GM12878 (cell line): ENCODE data around the gene FAM124B.

ENCODE experiments used
- ATF2 ChIP-seq: IDR thresholded peaks from 2 replicates; pipeline ENCODE4 v1.6.1; 2012; ENCODE audit warnings: low read length, inconsistent platforms
- ATF3 ChIP-seq: IDR thresholded peaks from 2 replicates; pipeline ENCODE4 v1.6.1; 2011; ENCODE audit warnings: low read depth, mild to moderate bottlenecking, low read length, moderate library complexity, borderline replicate concordance; ENCODE audit errors: extremely low read depth
- CEBPB ChIP-seq, 2 experiments: fragments of 150-350 bp in 1 of 2; IDR thresholded peaks; 2 replicates each; pipeline ENCODE4 v1.6.1; 2012 to 2014; ENCODE audit warnings: low read depth in 2 of 2, low read length in 2 of 2, borderline replicate concordance in 1 of 2, inconsistent platforms in 1 of 2
- EZH2 ChIP-seq: IDR thresholded peaks from 2 replicates; pipeline ENCODE4 v1.6.1; 2012; ENCODE audit warnings: low read depth, mild to moderate bottlenecking, control low read depth, inconsistent platforms, low read length, borderline replicate concordance; ENCODE audit not compliant: control insufficient read depth
- NFIC ChIP-seq: IDR thresholded peaks from 2 replicates; pipeline ENCODE4 v1.6.1; 2012; ENCODE audit warnings: low read depth, mild to moderate bottlenecking, inconsistent platforms, low read length, moderate library complexity
- NR2F1 ChIP-seq: fragments of 450-650 bp; conservative IDR thresholded peaks from 2 replicates; pipeline ENCODE4 v1.6.1; 2017; ENCODE audit warnings: mild to moderate bottlenecking
- POLR2A ChIP-seq: IDR thresholded peaks from 2 replicates; pipeline ENCODE4 v1.6.1; 2011; ENCODE audit warnings: low read depth, mild to moderate bottlenecking, low read length
- RCOR1 ChIP-seq: conservative IDR thresholded peaks from 2 replicates; pipeline ENCODE4 v1.6.1; 2012; ENCODE audit warnings: low read depth, low read length, improper control_type of control experiment
- RELA ChIP-seq: fragments of 450-650 bp; IDR thresholded peaks from 2 replicates; pipeline ENCODE4 v1.8.0; 2014; ENCODE audit warnings: borderline replicate concordance; ENCODE audit not compliant: partially characterized antibody
- RUNX3 ChIP-seq: IDR thresholded peaks from 2 replicates; pipeline ENCODE4 v1.6.1; 2012; ENCODE audit warnings: low read length, inconsistent platforms
- SP1 ChIP-seq: IDR thresholded peaks from one replicate; pipeline ENCODE4 v1.6.1; 2011; ENCODE audit warnings: low read depth, low read length
- SREBF2 ChIP-seq: IDR thresholded peaks from 2 replicates; pipeline ENCODE4 v1.6.1; 2012; ENCODE audit warnings: mild to moderate bottlenecking, low read length
- TF ChIP-seq, protein P1 (sequence below), 3 experiments: IDR thresholded peaks in 2 of 3; conservative IDR thresholded peaks in 1 of 3; 2 replicates each; pipeline ENCODE4 v1.5.1; 2011; ENCODE audit warnings: low read depth in 3 of 3, low read length in 3 of 3, mild to moderate bottlenecking in 3 of 3, control low read depth in 2 of 3, moderate library complexity in 2 of 3, inconsistent platforms in 1 of 3, mixed read lengths in 1 of 3; ENCODE audit not compliant: control insufficient read depth in 2 of 3, insufficient read depth in 1 of 3; ENCODE audit errors: extremely low read depth in 1 of 3

DNA sequence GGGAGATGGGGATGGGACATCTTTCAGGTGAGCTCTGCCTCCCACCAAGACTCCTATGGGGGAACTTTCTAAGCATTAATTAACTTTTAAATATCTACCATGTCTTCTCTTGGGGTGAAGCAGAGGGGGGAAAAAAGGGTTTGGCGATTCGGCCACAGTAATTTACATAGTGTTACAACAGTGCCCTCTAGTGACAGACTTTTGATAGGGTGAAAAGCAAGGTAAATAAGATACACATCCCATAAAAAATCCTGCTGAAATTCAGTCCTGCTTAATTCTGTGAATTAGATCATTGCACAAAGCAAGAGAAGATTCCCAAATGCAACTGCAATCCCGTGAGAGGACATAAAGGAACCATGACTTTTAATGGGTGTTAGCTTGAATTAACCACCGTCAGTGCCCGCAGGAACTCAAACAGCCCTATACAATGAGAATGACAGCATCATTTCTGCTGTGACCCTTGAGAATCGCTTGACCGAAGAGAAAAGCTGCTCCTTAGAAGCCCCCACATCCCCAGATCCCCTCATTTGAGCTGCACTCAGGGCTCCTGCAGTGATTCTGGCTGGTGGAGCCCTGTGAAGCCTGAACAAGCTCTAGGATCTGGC, 32.8 kb downstream of the FAM124B start:
- TF ChIP-seq CEBPB (IDR thresholded peaks at IDR 0.05; ENCODE audit: borderline replicate concordance in 1 of 2, low read depth in 2 of 2, low read length in 2 of 2) (no peak), RCOR1 (no peak), SP1 (no peak), SREBF2 (no peak), NR2F1 (no peak), POLR2A (no peak), NFIC (no peak), EZH2 (no peak), ATF2 (no peak), ATF3 (no peak), RUNX3 (no peak), RELA (no peak)
- TF ChIP-seq, protein P1, sequence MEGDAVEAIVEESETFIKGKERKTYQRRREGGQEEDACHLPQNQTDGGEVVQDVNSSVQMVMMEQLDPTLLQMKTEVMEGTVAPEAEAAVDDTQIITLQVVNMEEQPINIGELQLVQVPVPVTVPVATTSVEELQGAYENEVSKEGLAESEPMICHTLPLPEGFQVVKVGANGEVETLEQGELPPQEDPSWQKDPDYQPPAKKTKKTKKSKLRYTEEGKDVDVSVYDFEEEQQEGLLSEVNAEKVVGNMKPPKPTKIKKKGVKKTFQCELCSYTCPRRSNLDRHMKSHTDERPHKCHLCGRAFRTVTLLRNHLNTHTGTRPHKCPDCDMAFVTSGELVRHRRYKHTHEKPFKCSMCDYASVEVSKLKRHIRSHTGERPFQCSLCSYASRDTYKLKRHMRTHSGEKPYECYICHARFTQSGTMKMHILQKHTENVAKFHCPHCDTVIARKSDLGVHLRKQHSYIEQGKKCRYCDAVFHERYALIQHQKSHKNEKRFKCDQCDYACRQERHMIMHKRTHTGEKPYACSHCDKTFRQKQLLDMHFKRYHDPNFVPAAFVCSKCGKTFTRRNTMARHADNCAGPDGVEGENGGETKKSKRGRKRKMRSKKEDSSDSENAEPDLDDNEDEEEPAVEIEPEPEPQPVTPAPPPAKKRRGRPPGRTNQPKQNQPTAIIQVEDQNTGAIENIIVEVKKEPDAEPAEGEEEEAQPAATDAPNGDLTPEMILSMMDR (IDR thresholded peaks at IDR 0.05 in 2 of 3, conservative IDR thresholded peaks at IDR 0.05 in 1 of 3; ENCODE audit: control insufficient read depth in 2 of 3, extremely low read depth in 1 of 3, insufficient read depth in 1 of 3, low read depth in 3 of 3, low read length in 3 of 3): peak; percentile 39 to 61 (median 48); a peak in 5 of 6 replicates
